GM08714 (cell line): ENCODE measurements around the gene UGDH.
"Not testable (repeated sequence)": the region's sequence is repeated elsewhere in the genome, so short reads cannot be mapped to it uniquely, and the experiment has no call there.

Experiments used
- H3K4me3 ChIP-seq: fragments of 200-500 bp; sonication (Bioruptor generic); 2 replicates; pipeline ENCODE4 v1.5.1; 2014; ENCODE audit warnings: mild to moderate bottlenecking, low read length, inconsistent platforms
- ZNF274 ChIP-seq: IDR thresholded peaks from 2 replicates; pipeline ENCODE4 v1.6.1; 2012; ENCODE audit warnings: mild to moderate bottlenecking, low read depth, low read length

The UGDH gene

DNA sequence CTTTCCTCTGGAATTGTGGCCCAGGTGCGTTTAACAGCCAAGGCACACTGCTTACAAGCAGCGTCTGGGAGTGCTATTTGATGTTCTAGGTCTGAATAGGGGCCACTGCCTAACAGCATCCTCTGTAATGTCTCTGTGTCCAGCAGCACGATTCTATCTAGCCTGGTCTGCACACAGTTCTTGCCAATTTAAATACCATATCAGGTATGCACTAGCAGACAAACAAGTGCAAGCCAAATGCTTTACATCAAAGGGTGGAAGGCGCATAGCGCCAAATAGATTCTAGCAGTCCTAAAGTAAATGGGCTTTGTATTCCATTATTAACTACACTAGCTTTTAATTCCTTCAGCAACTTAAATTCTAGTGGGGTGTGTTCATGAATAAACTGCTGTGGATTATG lies 15.8 kb upstream of the UGDH start:
- no peak overlapping the region for H3K4me3 ChIP-seq
- no peak for TF ChIP-seq ZNF274

DNA sequence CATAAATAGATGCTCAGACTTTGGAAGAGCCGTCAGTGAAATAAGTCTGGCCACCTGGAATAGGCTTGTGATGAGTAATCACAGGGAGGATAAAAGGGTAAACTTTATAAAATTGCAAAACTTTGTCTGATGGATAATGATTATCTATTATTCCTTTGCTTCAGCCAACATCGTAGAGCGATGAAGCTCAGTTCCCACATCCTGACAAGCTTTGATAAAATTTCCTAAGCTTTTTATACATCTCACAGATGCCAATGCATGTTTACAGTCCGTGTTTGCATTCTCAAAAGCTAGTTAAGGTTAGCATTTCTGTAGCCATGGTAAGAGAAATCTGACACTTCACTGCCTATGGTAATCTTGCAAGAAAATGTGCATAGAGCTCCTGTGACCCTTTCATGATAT lies 15.4 kb upstream of the UGDH start:
- H3K4me3 ChIP-seq: no peak overlapping the region
- no peak for TF ChIP-seq ZNF274

GRCh38 chr4:39541987-39542610 lies 14.9 kb upstream of the UGDH start:
- TF ChIP-seq ZNF274: no peak
- no peak overlapping the region for H3K4me3 ChIP-seq

DNA sequence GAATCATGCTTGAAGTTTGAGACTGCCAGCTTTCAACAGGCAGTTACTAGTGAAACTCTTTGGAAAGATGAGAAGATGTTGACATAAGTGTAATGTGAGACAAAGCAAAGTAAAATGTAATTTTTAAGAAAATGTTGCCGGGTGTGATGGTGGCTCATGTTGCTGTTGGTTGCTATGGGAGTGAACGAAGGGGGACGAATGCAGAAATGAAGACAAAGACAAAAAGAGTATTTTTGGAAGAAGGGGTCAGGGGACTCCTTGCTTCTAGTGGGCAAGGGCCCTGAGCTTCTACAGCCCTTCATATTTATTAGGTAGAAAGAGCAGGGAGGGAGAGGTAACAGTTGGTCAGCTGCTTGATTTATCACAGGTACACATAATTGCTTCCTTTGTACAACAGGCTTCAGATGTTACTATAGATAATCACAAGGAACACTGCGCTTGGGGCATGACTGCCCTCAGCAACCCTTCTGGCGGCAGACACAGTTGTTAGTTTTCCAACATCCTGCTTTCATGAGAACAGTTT lies 11.9 kb upstream of the UGDH start:
- H3K4me3 ChIP-seq: no peak overlapping the region
- TF ChIP-seq ZNF274: no peak

- no peak for TF ChIP-seq ZNF274
- H3K4me3 ChIP-seq: no peak overlapping the region
Observed at GRCh38 chr4:39533541-39533940, 6.3 kb upstream of the UGDH start.

- H3K4me3 ChIP-seq: not testable (repeated sequence)
Observed at GRCh38 chr4:39532237-39532636, 5.0 kb upstream of the UGDH start.

DNA sequence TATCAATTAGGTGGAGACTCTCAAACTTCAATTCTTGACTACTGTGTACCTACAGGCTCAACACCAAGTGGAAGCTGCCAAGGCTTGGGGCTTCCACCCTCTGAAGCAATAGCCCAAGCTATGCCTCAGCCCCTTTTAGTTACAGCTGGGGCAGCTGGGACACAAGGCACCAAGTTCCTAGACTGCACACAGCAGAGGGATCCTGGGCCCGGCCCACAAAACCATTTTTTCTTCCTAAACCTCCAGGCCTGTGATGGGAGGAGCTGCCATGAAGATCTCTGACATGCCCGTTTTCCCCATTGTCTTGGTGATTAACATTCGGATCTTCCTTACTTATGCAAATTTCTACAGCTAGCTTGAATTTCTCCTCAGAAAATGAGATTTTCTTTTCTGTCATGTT lies 3.4 kb upstream of the UGDH start:
- no peak overlapping the region for H3K4me3 ChIP-seq
- TF ChIP-seq ZNF274: no peak

- no peak for TF ChIP-seq ZNF274
- no peak overlapping the region for H3K4me3 ChIP-seq
Observed at GRCh38 chr4:39529534-39529933, 2.3 kb upstream of the UGDH start.

GRCh38 chr4:39528061-39528465 lies 824 bp upstream of the UGDH start:
- H3K4me3 ChIP-seq: peak overlapping the region; percentile 93
- TF ChIP-seq ZNF274: no peak

GRCh38 chr4:39526765-39527295 lies 409 bp downstream of the UGDH start:
- TF ChIP-seq ZNF274: no peak
- peak overlapping the region; percentile 93 for H3K4me3 ChIP-seq

- TF ChIP-seq ZNF274: no peak
- peak overlapping the region; percentile 93 for H3K4me3 ChIP-seq
Observed at GRCh38 chr4:39525822-39526690, 1.2 kb downstream of the UGDH start.

- no peak for TF ChIP-seq ZNF274
- no peak overlapping the region for H3K4me3 ChIP-seq
Observed at GRCh38 chr4:39524161-39524957, 2.9 kb downstream of the UGDH start.

DNA sequence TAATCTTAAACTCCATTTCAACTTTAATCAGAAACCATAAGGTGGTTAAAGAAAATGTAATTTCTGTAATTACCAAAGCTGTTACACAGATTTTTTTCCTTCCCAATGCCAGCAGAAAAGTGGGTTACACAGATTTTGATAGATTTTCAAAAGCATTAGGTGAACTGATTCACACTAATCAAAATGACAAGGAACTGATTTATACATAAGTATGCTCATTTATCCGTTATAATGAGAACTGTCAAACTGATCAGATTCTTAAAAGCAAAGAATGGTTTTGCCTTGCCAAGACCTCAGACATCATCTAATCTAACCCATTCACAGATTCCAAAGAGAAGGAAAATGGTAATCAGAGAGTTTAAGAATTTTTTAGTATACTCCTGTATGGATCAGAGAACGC lies 5.2 kb downstream of the UGDH start:
- no peak overlapping the region for H3K4me3 ChIP-seq
- no peak for TF ChIP-seq ZNF274

- TF ChIP-seq ZNF274: no peak
Observed at GRCh38 chr4:39521253-39521919, 5.9 kb downstream of the UGDH start.

More at GRCh38 chr4:39521253-39521919, 5.9 kb downstream of the UGDH start:
- no peak overlapping the region for H3K4me3 ChIP-seq
